IPS DF 6.9 (cell line): Measurements from ENCODE around the gene TMBIM4.
"Not testable (repeated sequence)": the region's sequence is repeated elsewhere in the genome, so short reads cannot be mapped to it uniquely, and the experiment has no call there.

Experiments used
- DNase-seq: peaks from one replicate; pipeline ENCODE4 v3.0.0-alpha.2; 2013; ENCODE audit warnings: low read depth, low spot score
- H3K27ac ChIP-seq: one replicate; pipeline ENCODE4 v1.5.1; 2013; ENCODE audit warnings: low read length, control low read depth
- H3K27me3 ChIP-seq: 2 replicates; pipeline ENCODE4 v1.6.1; 2013; ENCODE audit warnings: mild to moderate bottlenecking, low read length; ENCODE audit not compliant: control insufficient read depth, insufficient read depth
- H3K36me3 ChIP-seq: 2 replicates; pipeline ENCODE4 v1.6.1; 2013; ENCODE audit warnings: low read length; ENCODE audit not compliant: control insufficient read depth, insufficient read depth
- H3K4me1 ChIP-seq: 2 replicates; pipeline ENCODE4 v1.6.1; 2013; ENCODE audit warnings: low read length; ENCODE audit not compliant: control insufficient read depth, insufficient read depth
- H3K4me3 ChIP-seq: 2 replicates; pipeline ENCODE4 v1.5.1; 2013; ENCODE audit warnings: mild to moderate bottlenecking, low read length
- H3K9me3 ChIP-seq: 2 replicates; pipeline ENCODE4 v1.6.1; 2013; ENCODE audit warnings: low read length, inconsistent platforms; ENCODE audit not compliant: control insufficient read depth, insufficient read depth
- WGBS: extraction: QIAGEN DNeasy Blood & Tissue Kit; methylation state at CpG from one replicate; pipeline ENCODE4 v1.1.7; 2013; ENCODE audit warnings: mixed read lengths, missing lambda C conversion rate; ENCODE audit not compliant: insufficient read length, insufficient coverage; 5-methylcytosine and 5-hydroxymethylcytosine counted together

TMBIM4 gene, protein sequence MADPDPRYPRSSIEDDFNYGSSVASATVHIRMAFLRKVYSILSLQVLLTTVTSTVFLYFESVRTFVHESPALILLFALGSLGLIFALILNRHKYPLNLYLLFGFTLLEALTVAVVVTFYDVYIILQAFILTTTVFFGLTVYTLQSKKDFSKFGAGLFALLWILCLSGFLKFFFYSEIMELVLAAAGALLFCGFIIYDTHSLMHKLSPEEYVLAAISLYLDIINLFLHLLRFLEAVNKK

DNA sequence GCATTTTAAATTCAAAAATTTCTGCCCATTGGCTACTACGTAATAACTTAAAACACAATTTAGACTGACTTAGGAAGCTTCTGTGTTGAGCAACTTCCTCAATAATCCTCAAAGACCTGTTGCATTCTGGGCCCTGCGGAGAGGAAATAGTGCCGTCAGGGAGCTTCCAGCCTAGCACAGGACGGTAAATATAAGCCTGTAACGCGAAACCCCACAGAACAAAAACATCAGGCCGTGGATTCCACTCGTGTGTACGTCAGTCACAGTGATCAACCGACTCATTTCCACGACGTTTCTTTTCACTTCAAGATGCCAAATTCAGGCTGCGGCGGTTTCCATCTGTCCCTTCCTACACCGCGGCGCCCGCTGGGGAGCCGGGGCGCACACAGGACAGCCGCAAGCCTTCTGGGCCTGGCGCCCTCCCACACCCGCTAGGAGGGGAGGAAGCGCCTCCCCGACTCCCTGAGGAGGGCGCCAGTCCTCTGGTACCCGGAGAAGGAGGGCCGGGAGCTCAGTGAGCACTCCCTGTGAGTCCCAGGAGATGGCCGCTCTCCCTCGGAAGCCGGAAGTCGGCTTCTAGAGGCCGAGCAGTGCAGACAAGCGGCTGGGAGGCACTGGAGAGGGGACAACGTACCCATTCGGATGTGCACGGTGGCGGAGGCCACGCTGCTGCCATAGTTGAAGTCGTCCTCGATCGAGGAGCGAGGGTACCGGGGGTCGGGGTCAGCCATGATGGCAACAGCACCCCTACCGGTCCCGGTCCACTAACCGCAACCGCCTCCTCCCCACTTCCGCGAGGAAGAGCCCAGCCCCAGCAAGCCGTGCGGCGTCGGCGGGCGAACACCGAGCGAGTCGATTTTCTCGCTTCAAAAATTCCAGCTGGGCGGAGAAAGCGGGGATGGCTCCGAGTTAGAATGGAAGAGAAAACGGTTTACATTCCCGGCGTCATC is at the start of gene TMBIM4:
Gene TMBIM4 (minus strand): TSS at position 776 of the 950 bp plus-strand sequence. CDS start 45 bp downstream, at position 731.
- Histone ChIP-seq H3K4me3 (peak within 1 kb of the TSS; percentile 94; the same call in 1 of the 2 replicates), H3K36me3 (no peaks in the 10 kb centered on the region), H3K27ac (no peak within 1 kb of the TSS), H3K4me1 (no peaks in the 10 kb centered on the region), H3K27me3 (no peaks in the 10 kb centered on the region), H3K9me3 (no peaks in the 10 kb centered on the region)
- peak; percentile 67 for DNase-seq
- WGBS = no CpG with 5 or more reads among the region's 67 CpGs

DNA sequence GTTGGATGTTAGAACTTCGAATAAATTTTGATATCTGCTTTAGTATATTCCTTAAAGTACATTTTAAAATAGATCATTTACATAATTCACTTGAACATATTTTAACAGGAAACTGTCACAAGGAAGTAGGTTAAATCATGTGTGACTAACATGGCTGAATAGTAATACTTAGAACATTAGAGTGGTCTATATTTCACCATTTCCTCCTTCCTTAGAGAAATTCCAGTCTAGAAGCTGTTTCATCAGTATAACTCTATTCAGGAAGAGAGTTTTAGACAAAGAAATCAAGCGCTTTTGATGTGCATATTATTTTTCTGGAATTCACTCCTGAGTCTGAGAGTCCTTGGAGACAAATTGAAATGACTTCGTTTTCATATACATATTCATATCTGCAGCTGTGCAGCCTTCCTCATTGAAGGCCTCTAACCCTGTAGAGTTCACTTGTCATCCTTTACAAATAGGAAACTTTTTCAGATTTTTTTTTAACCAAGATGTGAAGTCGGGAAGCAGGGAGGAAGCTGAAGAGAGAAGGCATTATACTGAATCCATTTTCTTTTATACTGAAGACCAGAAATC is 47.6 kb upstream of the TMBIM4 start:
- Histone ChIP-seq H3K4me3 (no peak overlapping the region), H3K27ac (no peak overlapping the region), H3K4me1 (no peaks in the 10 kb centered on the region), H3K27me3 (no peaks in the 10 kb centered on the region), H3K36me3 (no peaks in the 10 kb centered on the region), H3K9me3 (no peaks in the 10 kb centered on the region)
- no peak for DNase-seq
- WGBS = no CpG with 5 or more reads among the region's 4 CpGs

DNA sequence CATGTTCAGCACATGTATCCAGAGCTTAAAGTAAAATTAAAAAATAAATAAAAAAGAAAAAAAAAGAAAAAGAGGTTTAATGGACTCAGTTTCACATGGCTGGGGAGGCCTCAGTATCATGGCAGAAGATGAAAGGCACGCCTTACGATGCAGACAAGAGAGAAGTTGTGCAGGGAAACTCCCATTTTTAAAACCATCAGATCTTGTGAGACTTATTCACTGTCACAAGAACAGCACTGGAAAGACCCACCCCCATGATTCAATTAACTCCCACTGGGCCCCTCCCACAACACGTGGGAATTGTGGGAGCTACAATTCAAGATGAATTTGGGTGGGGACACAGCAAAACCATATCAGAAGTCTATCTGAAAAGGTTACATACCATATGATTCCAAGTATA is 43.2 kb upstream of the TMBIM4 start:
- H3K4me3 ChIP-seq, H3K27ac ChIP-seq, H3K36me3 ChIP-seq, H3K9me3 ChIP-seq, H3K27me3 ChIP-seq, H3K4me1 ChIP-seq, DNase-seq: not testable (repeated sequence)
- no CpG with 5 or more reads among the region's 3 CpGs for WGBS

DNA sequence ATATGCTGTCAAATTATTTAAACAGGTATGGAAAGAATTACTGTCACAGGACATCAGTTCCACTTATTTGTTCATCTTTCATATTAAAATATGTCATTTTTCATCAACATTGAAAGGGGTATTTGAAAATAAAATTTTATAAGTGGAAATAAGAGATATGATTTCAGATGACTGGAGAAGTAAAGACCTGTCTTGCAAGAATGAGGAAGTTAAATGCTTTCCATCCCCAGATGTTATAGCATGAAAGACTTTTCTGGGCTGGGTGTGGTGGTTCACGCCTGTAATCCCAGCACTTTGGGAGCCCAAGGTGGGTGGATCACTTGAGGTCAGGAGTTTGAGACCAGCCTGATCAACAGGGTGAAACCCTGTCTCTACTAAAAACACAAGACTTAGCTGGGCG is 41.8 kb upstream of the TMBIM4 start:
- not testable (repeated sequence) for H3K4me3 ChIP-seq, H3K27me3 ChIP-seq, H3K36me3 ChIP-seq, H3K9me3 ChIP-seq, DNase-seq, H3K4me1 ChIP-seq, H3K27ac ChIP-seq
- WGBS = no CpG with 5 or more reads among the region's 2 CpGs

DNA sequence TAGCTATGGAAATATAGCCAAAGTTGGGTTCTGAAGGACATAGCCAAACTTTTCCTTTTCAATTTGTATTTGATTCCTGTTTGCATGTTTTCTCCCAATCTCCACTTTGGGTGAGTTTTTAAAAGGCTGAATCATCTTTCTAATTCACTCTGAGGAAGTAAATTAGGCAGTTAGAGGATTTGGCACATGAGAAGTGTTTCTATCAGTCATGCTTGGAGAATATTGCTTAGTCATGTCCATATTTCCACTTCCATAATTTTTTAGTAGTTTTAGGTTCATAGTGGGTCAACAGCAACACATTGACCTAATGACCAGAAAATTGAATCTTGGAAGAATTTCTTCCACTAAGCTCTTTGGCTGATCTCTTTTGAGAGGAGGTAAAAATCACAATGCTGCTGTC is 41.0 kb upstream of the TMBIM4 start:
- H3K27ac ChIP-seq = no peak overlapping the region
- no peak overlapping the region for H3K4me3 ChIP-seq
- no peaks in the 10 kb centered on the region for H3K27me3 ChIP-seq

DNA sequence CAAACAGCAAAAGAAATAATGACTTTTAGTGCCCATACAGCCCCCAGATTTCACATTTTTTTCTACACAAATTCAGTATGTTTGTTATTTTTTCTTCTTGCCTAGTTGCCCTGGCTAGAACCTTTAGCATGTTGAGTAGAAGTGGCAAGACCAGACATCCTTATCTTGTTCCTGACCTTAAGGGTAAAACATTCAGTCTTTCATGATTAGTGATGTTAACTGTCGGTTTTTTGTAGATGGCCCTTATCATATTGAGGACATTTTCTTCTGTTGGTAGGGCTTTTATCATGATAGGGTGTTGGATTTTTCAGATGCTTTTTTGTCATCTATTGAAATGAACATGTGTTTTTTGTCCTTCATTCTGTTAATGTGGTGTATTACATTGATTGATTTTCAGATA is 36.3 kb upstream of the TMBIM4 start:
- WGBS = no CpG with 5 or more reads among the region's 1 CpG
- H3K27ac ChIP-seq = no peak overlapping the region
- DNase-seq = no peak
- no peaks in the 10 kb centered on the region for H3K4me1 ChIP-seq
- H3K36me3 ChIP-seq = no peaks in the 10 kb centered on the region
- no peaks in the 10 kb centered on the region for H3K9me3 ChIP-seq
- H3K4me3 ChIP-seq = no peak overlapping the region
- H3K27me3 ChIP-seq = no peaks in the 10 kb centered on the region

More for the DNA sequence above, 41.0 kb upstream of the TMBIM4 start:
- Histone ChIP-seq H3K9me3 (no peaks in the 10 kb centered on the region), H3K36me3 (no peaks in the 10 kb centered on the region), H3K4me1 (no peaks in the 10 kb centered on the region)
- no peak for DNase-seq

DNA sequence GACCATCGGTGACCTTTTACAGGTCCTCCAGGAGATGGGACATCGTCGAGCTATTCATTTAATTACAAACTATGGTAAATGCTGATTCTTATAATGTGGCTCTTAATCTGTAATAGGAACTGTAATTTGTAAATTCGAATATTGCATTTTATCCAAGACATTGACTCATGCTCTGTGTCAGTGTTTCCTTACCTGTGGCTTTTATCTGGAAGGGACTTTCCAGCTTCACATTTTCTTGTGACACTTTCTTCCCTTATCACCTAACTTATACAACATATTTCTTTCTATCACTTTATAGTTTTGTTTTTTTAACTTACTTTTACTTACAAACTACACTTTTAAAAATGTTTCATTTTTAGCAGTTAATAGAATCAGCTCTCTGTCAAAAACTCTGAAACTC is 34.0 kb upstream of the TMBIM4 start:
- no CpG with 5 or more reads among the region's 4 CpGs for WGBS
- H3K4me1 ChIP-seq = no peaks in the 10 kb centered on the region
- H3K27ac ChIP-seq = no peak overlapping the region
- no peak overlapping the region for H3K4me3 ChIP-seq
- no peaks in the 10 kb centered on the region for H3K27me3 ChIP-seq
- H3K9me3 ChIP-seq = no peaks in the 10 kb centered on the region
- no peak for DNase-seq
- H3K36me3 ChIP-seq = no peaks in the 10 kb centered on the region

DNA sequence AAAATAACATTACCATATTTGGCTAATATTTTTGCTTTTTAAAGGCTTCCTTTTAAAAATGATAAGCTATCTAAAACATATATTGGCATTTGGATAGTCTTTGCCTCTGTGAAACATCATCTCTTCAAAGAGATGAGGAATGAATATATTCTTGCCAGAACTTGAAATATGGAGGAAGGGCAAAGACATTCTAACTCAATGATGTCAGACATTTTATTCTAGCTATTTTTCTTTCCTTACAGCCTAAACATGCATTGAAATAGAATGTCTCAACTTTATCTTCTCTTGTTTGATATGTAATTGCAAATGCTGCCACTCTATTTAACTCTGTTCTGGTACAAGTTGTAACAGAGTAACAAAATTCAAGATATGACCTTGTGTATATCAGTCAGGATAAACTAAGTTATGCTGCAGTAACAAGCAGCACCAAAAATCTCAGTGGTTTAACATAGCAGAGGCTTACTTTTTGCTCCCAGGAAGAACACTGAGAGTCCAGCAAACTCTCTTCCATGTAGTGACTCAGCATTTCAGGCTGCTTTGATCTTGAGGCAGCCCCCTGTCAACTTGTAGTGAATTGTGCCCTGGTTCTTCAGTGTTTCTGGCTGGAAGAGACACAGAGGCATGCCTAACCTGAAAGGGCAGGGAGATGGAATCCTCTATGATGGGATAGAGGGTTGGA is 30.2 kb upstream of the TMBIM4 start:
- Histone ChIP-seq H3K36me3 (no peaks in the 10 kb centered on the region), H3K4me3 (no peak overlapping the region), H3K27ac (no peak overlapping the region), H3K27me3 (no peaks in the 10 kb centered on the region), H3K9me3 (no peaks in the 10 kb centered on the region), H3K4me1 (no peaks in the 10 kb centered on the region; the same call in 1 of the 2 replicates)
- no peak for DNase-seq

DNA sequence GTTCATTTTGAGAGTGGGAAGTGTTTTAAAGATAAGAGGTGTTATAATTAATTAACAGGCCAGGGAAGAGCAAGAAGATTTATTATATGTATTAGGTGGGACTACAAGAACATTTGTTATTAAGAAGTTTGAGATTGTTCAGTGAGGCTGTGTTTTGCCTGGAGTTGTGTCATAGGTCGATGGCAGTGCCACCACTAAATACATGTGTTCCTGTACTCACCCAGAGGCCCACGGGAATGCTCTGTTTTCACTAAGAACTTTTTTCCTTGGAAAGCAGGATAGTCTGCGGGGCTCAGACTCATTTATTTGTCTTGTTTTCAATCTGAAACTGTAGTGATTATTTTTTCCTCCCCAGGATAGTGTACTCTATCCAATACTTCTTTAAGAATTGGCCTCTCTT is 29.3 kb upstream of the TMBIM4 start:
- no peaks in the 10 kb centered on the region; the same call in 1 of the 2 replicates for H3K4me1 ChIP-seq
- no peaks in the 10 kb centered on the region for H3K9me3 ChIP-seq
- H3K27ac ChIP-seq = no peak overlapping the region
- H3K27me3 ChIP-seq = no peaks in the 10 kb centered on the region
- no peak overlapping the region for H3K4me3 ChIP-seq
- DNase-seq = no peak
- H3K36me3 ChIP-seq = no peaks in the 10 kb centered on the region
- WGBS = no CpG with 5 or more reads among the region's 3 CpGs

DNA sequence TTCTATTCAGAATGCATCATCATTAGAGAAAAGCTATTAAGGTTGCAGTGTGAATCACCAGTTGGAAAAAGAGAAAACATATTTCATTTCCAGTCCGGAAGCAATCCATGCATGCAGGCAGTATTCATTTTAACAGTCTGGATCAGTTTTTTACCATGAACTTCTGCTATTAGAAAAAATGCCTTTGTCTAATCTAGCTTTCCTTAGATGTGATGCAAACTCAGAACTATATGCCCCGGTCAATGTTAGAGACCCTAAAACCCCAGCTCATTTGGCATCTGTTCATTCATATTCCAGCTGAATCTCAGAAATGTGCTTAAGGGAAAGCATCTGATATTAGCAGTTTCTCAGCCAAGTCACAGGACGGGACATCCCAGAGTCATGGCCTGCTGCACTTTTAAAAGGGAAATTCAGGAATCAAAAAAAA is 27.7 kb upstream of the TMBIM4 start:
- no CpG with 5 or more reads among the region's 3 CpGs for WGBS
- no peak for DNase-seq
- Histone ChIP-seq H3K36me3 (no peaks in the 10 kb centered on the region), H3K4me1 (no peaks in the 10 kb centered on the region; the same call in 1 of the 2 replicates), H3K27ac (no peak overlapping the region), H3K27me3 (no peaks in the 10 kb centered on the region), H3K4me3 (no peak overlapping the region), H3K9me3 (no peaks in the 10 kb centered on the region)
